ENCODE measurements around the gene RABGAP1. TPM values are rescaled to one million over a fixed set of nuclear protein-coding genes. Genes with fewer than 3 reads are reported as not detected.
"Not testable (repeated sequence)": the region's sequence is repeated elsewhere in the genome, so short reads cannot be mapped to it uniquely, and the experiment has no call there.

The RABGAP1 gene
- total RNA-seq, result 50.7 TPM
- polyA plus RNA-seq, result 10 to 100 TPM; 19.2 to 28.8 (median 25.2) TPM

DNA sequence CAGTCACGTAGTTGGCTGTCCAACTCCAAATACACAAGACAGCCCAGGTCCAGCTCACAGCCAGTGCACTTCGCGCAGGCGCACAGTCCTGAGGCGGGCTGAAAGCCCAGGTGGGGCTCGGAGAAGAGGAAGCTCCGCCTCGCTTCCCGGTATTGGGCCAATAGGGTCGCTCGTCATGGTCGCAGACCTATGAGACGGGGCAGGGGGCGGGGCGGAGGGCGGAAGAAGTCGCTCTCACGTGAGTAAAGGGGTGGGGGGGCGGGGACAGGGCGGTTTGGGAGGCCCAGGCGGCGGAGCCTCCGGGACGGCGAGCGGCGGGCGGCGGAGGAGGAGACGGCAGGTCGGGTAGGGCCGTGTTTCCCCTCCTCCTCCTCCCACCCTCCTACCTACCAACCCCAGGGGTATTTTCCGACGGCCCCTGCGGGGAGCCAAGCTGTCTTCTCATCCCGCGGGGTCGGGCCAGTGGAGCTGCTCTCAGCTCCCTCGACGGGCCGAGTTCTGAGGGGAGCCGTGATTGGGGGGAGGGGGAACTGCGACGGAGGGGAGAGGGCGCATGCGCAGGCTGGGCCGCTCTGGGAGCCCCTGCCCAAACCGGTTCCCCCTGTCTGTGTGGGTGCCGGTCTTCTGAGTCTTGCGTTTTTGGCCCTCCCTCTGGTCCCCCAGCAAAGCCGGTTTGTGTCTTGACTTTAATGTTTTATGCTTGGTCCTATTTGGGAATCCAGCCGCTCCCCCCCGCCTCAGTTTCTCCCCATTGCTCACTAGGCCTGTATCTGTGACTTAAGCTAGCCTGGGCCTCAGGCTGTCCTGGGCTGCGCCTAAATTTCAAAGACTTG, at the start of gene RABGAP1:
Gene RABGAP1, plus strand, starts transcription at position 272 of the 833 bp plus-strand sequence. CDS start 16,040 bp downstream, outside the sequence.
- Mint-ChIP-seq H3K36me3 (peaks cover 9% of the 10 kb centered on the region), H3K9me3 (peaks cover 0 to 2% (median 0%) of the 10 kb centered on the region in 7 donors), H3K27ac (peak within 1 kb of the TSS; percentile 71 to 98 (median 94)), H3K27me3 (no peaks in the 10 kb centered on the region), H3K4me3 (peak within 1 kb of the TSS; percentile 93 to 95 (median 94)), H3K4me1 (peaks cover 21 to 48% (median 31%) of the 10 kb centered on the region in 4 donors)
- H3K27me3 ChIP-seq (ENCODE audit: control insufficient read depth, insufficient read depth, low read length), result no peaks in the 10 kb centered on the region
- H3K36me3 ChIP-seq (ENCODE audit: control insufficient read depth, insufficient read depth, low read length), result peaks cover 3% of the 10 kb centered on the region
- DNase-seq, result peak; percentile 95 to 99 (median 98)
- peak; percentile 99 for ATAC-seq (ENCODE audit: low read depth in 2 of 2)
- peaks cover 23% of the 10 kb centered on the region for H3K4me1 ChIP-seq (ENCODE audit: control insufficient read depth, insufficient read depth, low read length, poor library complexity, severe bottlenecking)
- H3K27ac ChIP-seq (ENCODE audit: insufficient read depth, low read length, poor library complexity, severe bottlenecking), result peak within 1 kb of the TSS; percentile 81
- no peaks in the 10 kb centered on the region for H3K9me3 ChIP-seq (ENCODE audit: control insufficient read depth in 2 of 2, low read length in 2 of 2)
- H3K4me3 ChIP-seq (ENCODE audit: low read depth, low read length), result peak within 1 kb of the TSS; percentile 95

DNA sequence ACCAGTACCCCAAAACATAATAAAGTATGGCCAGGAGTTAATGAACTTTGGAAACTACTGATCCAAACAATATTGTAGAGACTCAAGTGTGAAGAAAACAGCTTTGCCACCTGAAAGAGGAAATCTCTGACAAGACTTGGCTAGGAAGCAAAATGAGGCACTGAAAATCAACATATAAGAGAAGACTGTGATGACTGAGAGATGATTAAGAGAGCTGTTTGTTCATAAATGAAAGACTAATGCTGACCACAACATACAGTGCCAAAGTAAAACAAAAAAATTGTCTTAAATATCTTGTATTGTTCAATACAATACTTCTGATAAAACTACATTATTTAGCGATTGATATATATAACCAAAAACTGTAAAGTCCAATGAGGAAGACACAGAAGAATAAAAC, 42.9 kb upstream of the RABGAP1 start:
- H3K27me3 Mint-ChIP-seq, result no peaks in the 10 kb centered on the region
- Histone ChIP-seq H3K4me1 (ENCODE audit: control insufficient read depth, insufficient read depth, low read length, poor library complexity, severe bottlenecking) (peaks cover 56% of the 10 kb centered on the region), H3K36me3 (ENCODE audit: control insufficient read depth, insufficient read depth, low read length) (peaks cover 40% of the 10 kb centered on the region), H3K4me3 (ENCODE audit: low read depth, low read length) (peak overlapping the region; percentile 32), H3K27ac (ENCODE audit: insufficient read depth, low read length, poor library complexity, severe bottlenecking) (peak overlapping the region; percentile 14), H3K9me3 (ENCODE audit: control insufficient read depth in 2 of 2, low read length in 2 of 2) (no peaks in the 10 kb centered on the region), H3K27me3 (ENCODE audit: control insufficient read depth, insufficient read depth, low read length) (no peaks in the 10 kb centered on the region)
- H3K36me3 Mint-ChIP-seq, result peaks cover 9% of the 10 kb centered on the region
- ATAC-seq (ENCODE audit: low read depth in 2 of 2) (no peak), DNase-seq (no peak)
- H3K9me3 Mint-ChIP-seq, result no peaks in the 10 kb centered on the region
- H3K4me1 Mint-ChIP-seq, result peaks cover 27 to 70% (median 40%) of the 10 kb centered on the region in 4 donors
- no peak overlapping the region for H3K27ac Mint-ChIP-seq
- peak overlapping the region; percentile 34 to 57 (median 52) for H3K4me3 Mint-ChIP-seq

DNA sequence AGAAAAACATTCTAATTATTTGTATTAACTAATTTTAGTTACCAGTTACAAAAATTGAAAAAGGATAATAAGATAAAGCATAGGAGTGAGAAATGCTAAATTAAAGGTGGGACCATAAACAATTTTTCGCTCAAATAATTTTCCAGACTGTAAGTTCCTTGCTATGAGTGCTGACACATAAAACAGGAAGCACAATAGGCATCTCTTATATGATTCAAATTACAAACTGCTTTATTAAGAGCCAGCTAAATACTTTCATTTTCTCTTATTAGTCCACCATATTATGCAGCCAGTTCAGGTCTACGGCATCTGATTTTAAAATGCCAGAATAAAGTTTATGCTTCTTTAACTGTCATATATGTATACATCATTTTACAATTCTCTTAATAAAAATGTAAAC, 40.0 kb upstream of the RABGAP1 start:
- Mint-ChIP-seq H3K4me1 (peaks cover 31 to 75% (median 53%) of the 10 kb centered on the region in 4 donors), H3K36me3 (peaks cover 7% of the 10 kb centered on the region), H3K9me3 (no peaks in the 10 kb centered on the region), H3K4me3 (peak overlapping the region; percentile 52 to 98 (median 80)), H3K27ac (peak overlapping the region; percentile 52 to 80 (median 73)), H3K27me3 (no peaks in the 10 kb centered on the region)
- Histone ChIP-seq H3K36me3 (ENCODE audit: control insufficient read depth, insufficient read depth, low read length) (peaks cover 15% of the 10 kb centered on the region), H3K27ac (ENCODE audit: insufficient read depth, low read length, poor library complexity, severe bottlenecking) (peak overlapping the region; percentile 77), H3K4me3 (ENCODE audit: low read depth, low read length) (peak overlapping the region; percentile 92), H3K9me3 (ENCODE audit: control insufficient read depth in 2 of 2, low read length in 2 of 2) (no peaks in the 10 kb centered on the region), H3K27me3 (ENCODE audit: control insufficient read depth, insufficient read depth, low read length) (no peaks in the 10 kb centered on the region), H3K4me1 (ENCODE audit: control insufficient read depth, insufficient read depth, low read length, poor library complexity, severe bottlenecking) (peaks cover 80% of the 10 kb centered on the region)
- DNase-seq (peak in 2 of 3 donors; percentile 30 to 35), ATAC-seq (ENCODE audit: low read depth in 2 of 2) (no peak)

DNA sequence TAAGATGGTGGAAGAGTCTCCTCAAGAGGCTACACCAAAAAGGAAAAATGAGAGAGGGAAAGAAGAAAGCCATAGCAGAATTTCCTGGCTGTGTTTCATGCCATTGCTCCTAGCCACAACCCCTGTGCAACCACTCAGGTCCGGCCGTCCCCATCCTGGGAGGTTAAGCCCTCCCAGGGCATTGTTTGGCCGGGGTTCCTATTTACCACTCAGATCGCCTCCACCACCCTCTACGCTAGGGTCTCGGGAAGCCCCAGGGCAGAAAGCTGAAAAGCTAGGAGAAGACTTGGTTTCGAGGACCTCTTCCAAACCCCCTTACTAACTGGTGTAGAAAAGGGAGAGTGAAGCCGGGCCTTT, 36.4 kb upstream of the RABGAP1 start:
- H3K9me3 ChIP-seq (ENCODE audit: control insufficient read depth in 2 of 2, low read length in 2 of 2), result no peaks in the 10 kb centered on the region
- H3K36me3 Mint-ChIP-seq, result peaks cover 5% of the 10 kb centered on the region
- H3K27me3 Mint-ChIP-seq, result peaks cover 4% of the 10 kb centered on the region
- H3K9me3 Mint-ChIP-seq, result no peaks in the 10 kb centered on the region
- ATAC-seq (ENCODE audit: low read depth in 2 of 2) (no peak), DNase-seq (peak in 2 of 3 donors; percentile 21 to 39)
- H3K27ac Mint-ChIP-seq, result peak overlapping the region; percentile 91 to 98 (median 92)
- H3K27me3 ChIP-seq (ENCODE audit: control insufficient read depth, insufficient read depth, low read length), result no peaks in the 10 kb centered on the region
- peaks cover 15 to 47% (median 36%) of the 10 kb centered on the region in 4 donors for H3K4me1 Mint-ChIP-seq
- H3K36me3 ChIP-seq (ENCODE audit: control insufficient read depth, insufficient read depth, low read length), result peaks cover 6% of the 10 kb centered on the region
- peak overlapping the region; percentile 94 for H3K27ac ChIP-seq (ENCODE audit: insufficient read depth, low read length, poor library complexity, severe bottlenecking)
- H3K4me1 ChIP-seq (ENCODE audit: control insufficient read depth, insufficient read depth, low read length, poor library complexity, severe bottlenecking), result peaks cover 59% of the 10 kb centered on the region
- peak overlapping the region; percentile 95 for H3K4me3 ChIP-seq (ENCODE audit: low read depth, low read length)
- peak overlapping the region; percentile 93 to 99 (median 96) for H3K4me3 Mint-ChIP-seq

DNA sequence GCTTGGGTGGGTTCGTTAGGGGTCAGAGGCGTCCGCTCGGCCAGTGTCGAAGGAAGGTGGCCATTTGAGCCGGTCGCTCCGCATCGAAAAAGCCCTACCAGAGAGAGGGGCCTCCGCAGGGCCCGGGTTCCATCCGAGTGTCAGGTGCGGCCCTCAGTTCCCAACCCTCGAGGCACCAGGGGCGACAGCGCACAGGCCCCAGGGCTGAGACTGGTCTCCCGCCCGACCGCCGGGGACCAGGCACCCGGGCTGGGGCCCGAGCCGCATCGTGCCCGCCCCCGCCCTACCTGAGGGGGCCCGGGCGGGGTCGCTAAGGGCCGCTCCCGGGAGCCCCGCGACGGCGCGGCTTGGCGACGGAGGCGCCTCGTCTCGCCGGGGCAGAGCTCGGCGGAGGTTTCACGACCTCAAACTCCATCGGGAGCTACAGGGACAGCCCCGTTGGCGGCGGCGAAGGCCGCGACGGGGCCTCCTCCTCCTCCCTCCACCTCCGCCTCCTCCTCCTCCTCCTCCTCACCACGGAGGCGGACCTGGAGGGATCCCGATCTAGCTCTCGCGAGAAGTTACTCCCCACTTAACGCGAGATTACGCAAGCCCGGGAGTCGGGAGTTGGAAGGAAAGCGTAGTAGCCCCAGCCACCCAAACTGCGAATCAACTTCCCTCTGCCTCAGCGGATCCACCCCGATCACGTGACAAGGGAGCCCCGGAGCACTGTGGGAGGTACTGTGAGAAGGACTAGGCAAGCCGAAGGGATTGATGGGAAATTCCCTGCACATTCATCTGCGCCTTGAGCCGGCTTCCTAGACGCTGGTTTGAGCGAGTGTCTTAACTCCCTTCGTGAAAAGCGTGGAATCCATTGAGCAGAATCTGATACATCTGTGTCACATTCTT, 35.8 kb upstream of the RABGAP1 start, which contains the start of gene RC3H2:
Gene RC3H2, minus strand, starts transcription at position 537 of the 888 bp plus-strand sequence. CDS start 7,850 bp downstream, outside the sequence.
- Mint-ChIP-seq H3K4me1 (peaks cover 14 to 44% (median 32%) of the 10 kb centered on the region in 4 donors), H3K36me3 (peaks cover 5% of the 10 kb centered on the region), H3K9me3 (no peaks in the 10 kb centered on the region), H3K27ac (peak within 1 kb of the TSS; percentile 96 to 98 (median 98)), H3K4me3 (peak within 1 kb of the TSS; percentile 93 to 99 (median 96)), H3K27me3 (peaks cover 4% of the 10 kb centered on the region)
- Histone ChIP-seq H3K4me3 (ENCODE audit: low read depth, low read length) (peak within 1 kb of the TSS; percentile 95), H3K9me3 (ENCODE audit: control insufficient read depth in 2 of 2, low read length in 2 of 2) (no peaks in the 10 kb centered on the region), H3K36me3 (ENCODE audit: control insufficient read depth, insufficient read depth, low read length) (peaks cover 11% of the 10 kb centered on the region), H3K27me3 (ENCODE audit: control insufficient read depth, insufficient read depth, low read length) (no peaks in the 10 kb centered on the region), H3K4me1 (ENCODE audit: control insufficient read depth, insufficient read depth, low read length, poor library complexity, severe bottlenecking) (peaks cover 53% of the 10 kb centered on the region), H3K27ac (ENCODE audit: insufficient read depth, low read length, poor library complexity, severe bottlenecking) (peak within 1 kb of the TSS; percentile 94)
- DNase-seq (peak; percentile 96 to 99 (median 97)), ATAC-seq (ENCODE audit: low read depth in 2 of 2) (peak; percentile 91)

DNA sequence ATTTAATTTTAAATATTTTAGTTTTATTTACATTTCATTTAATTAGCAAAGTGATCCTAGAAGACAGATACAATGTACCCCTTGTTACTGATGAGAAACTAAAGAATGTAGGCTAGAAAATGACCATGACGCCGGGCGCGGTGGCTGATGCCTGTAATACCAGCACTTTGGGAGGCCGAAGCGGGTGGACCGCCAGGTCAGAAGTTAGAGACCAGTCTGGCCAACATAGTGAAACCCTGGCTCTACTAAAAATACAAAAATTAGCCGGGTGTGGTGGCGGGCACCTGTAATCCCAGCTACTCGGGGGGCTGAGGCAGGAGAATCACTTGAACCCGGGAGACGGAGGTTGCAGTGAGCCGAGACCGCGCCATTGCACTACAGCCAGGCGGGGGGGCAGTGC, 34.7 kb upstream of the RABGAP1 start:
- not testable (repeated sequence) for H3K27me3 ChIP-seq (ENCODE audit: control insufficient read depth, insufficient read depth, low read length); H3K9me3 Mint-ChIP-seq; DNase-seq; H3K4me3 ChIP-seq (ENCODE audit: low read depth, low read length); H3K9me3 ChIP-seq (ENCODE audit: control insufficient read depth in 2 of 2, low read length in 2 of 2); H3K36me3 Mint-ChIP-seq; ATAC-seq (ENCODE audit: low read depth in 2 of 2); H3K27me3 Mint-ChIP-seq
- Histone ChIP-seq H3K4me1 (ENCODE audit: control insufficient read depth, insufficient read depth, low read length, poor library complexity, severe bottlenecking) (peaks cover 43% of the 10 kb centered on the region), H3K27ac (ENCODE audit: insufficient read depth, low read length, poor library complexity, severe bottlenecking) (peak overlapping the region; percentile 94), H3K36me3 (ENCODE audit: control insufficient read depth, insufficient read depth, low read length) (peaks cover 20% of the 10 kb centered on the region)
- peak overlapping the region in 2 of 4 donors; percentile 39 to 98 for H3K4me3 Mint-ChIP-seq
- H3K4me1 Mint-ChIP-seq, result peaks cover 17 to 42% (median 32%) of the 10 kb centered on the region in 4 donors
- H3K27ac Mint-ChIP-seq, result peak overlapping the region in 1 of 3 donors; percentile 98

DNA sequence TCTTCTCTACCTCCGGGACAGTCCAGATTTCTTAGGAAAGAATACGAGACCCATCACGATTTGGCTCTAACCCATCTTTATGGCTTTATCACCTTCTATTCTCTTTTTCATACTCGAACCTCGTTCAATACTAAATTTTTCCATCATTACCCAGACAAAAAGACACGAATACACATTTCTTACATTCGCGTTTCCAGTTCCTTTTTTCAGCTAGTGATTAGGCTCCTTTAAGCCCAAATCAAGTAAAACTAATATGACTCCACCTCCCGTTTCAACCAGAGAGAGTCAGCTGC, 28.2 kb upstream of the RABGAP1 start:
- Histone ChIP-seq H3K4me1 (ENCODE audit: control insufficient read depth, insufficient read depth, low read length, poor library complexity, severe bottlenecking) (peaks cover 15% of the 10 kb centered on the region), H3K9me3 (ENCODE audit: control insufficient read depth in 2 of 2, low read length in 2 of 2) (no peaks in the 10 kb centered on the region), H3K36me3 (ENCODE audit: control insufficient read depth, insufficient read depth, low read length) (peaks cover 25% of the 10 kb centered on the region), H3K27me3 (ENCODE audit: control insufficient read depth, insufficient read depth, low read length) (no peaks in the 10 kb centered on the region), H3K27ac (ENCODE audit: insufficient read depth, low read length, poor library complexity, severe bottlenecking) (peak overlapping the region; percentile 87), H3K4me3 (ENCODE audit: low read depth, low read length) (peak overlapping the region; percentile 94)
- ATAC-seq (ENCODE audit: low read depth in 2 of 2), result no peak
- Mint-ChIP-seq H3K4me1 (peaks cover 25 to 42% (median 33%) of the 10 kb centered on the region in 4 donors), H3K36me3 (peaks cover 15% of the 10 kb centered on the region), H3K9me3 (no peaks in the 10 kb centered on the region), H3K27ac (peak overlapping the region; percentile 91 to 100 (median 98)), H3K27me3 (no peaks in the 10 kb centered on the region), H3K4me3 (peak overlapping the region; percentile 91 to 99 (median 98))
- DNase-seq, result no peak

Measured in CD4-positive, CD25-positive, alpha-beta regulatory T cell (primary cell).